Naive thymus-derived CD4-positive, alpha-beta T cell (primary cell): ENCODE results near the gene MAMDC2. TPM values are rescaled to one million over a fixed set of nuclear protein-coding genes. Genes with fewer than 3 reads are reported as not detected.

Source experiments
- polyA plus RNA-seq, 2 donors: library from polyadenylated mRNA; unstranded; fragments of 300-500 nt; fragmentation: Illumina TruSeq; gene quantifications; one replicate each; pipeline ENCODE4 v1.2.3, GENCODE V29; 2021
- total RNA-seq, 6 experiments: library from RNA in 5 of 6; stranded (reverse) in 5 of 6; gene quantifications; 1 replicate in 5 of 6; 2 replicates in 1 of 6; pipeline ENCODE4 v1.2.3 and lab custom pipeline; 2021 to 2026

MAMDC2 gene
- total and polyA plus RNA-seq, 7 experiments from 2014 or later, result 0.61 TPM; not detected in 6

Other genes starting within 250 kb of the MAMDC2 start
- gene CFAP95, start 223.0 kb upstream of the MAMDC2 start, total RNA-seq, result not detected
- gene CFAP95, start 223.0 kb upstream of the MAMDC2 start, polyA plus RNA-seq, result under 1 TPM in 1 of 2 donors, not detected in 1; 0.44 TPM
- 10 to 100 TPM; 26.2 to 44.6 (median 36.1) TPM for gene SMC5, start 215.1 kb downstream of the MAMDC2 start, total RNA-seq
- 10 to 100 TPM; 15.6 to 16.5 TPM for gene SMC5, start 215.1 kb downstream of the MAMDC2 start, polyA plus RNA-seq